RCC 7860 (cell line): ENCODE measurements around the gene U2AF1.
"Not testable (repeated sequence)": the region's sequence is repeated elsewhere in the genome, so short reads cannot be mapped to it uniquely, and the experiment has no call there.

ENCODE experiments used
- DNase-seq: peaks from one replicate; pipeline ENCODE4 v3.0.0-alpha.2; 2015; ENCODE audit warnings: low spot score
- FAIRE-seq: peaks from 2 replicates; lab custom pipeline; 2012; peaks lifted over from hg19 to GRCh38; lab: Jason Lieb, UNC

Gene U2AF1

GRCh38 chr21:43082587-43083300 lies 24.6 kb downstream of the U2AF1 start:
- FAIRE-seq, DNase-seq: not testable (repeated sequence)

- not testable (repeated sequence) for FAIRE-seq, DNase-seq
Measured at GRCh38 chr21:43076643-43077042, 30.7 kb downstream of the U2AF1 start.

GRCh38 chr21:43076023-43076637 lies 31.2 kb downstream of the U2AF1 start:
- FAIRE-seq, DNase-seq: not testable (repeated sequence)

- FAIRE-seq, DNase-seq: not testable (repeated sequence)
Measured at GRCh38 chr21:43075170-43076022, 32.0 kb downstream of the U2AF1 start, which contains the start of gene CBS. Gene CBS, minus strand, starts transcription at chr21:43075835. Its CDS starts 3,642 bp downstream, at chr21:43072193.

GRCh38 chr21:43074401-43075169 lies 32.8 kb downstream of the U2AF1 start:
- DNase-seq, FAIRE-seq: not testable (repeated sequence)

- not testable (repeated sequence) for FAIRE-seq, DNase-seq
Measured at GRCh38 chr21:43072742-43073141, 34.6 kb downstream of the U2AF1 start.

GRCh38 chr21:43069682-43070081 lies 37.7 kb downstream of the U2AF1 start:
- FAIRE-seq, DNase-seq: not testable (repeated sequence)

- FAIRE-seq, DNase-seq: not testable (repeated sequence)
Measured at GRCh38 chr21:43068065-43068464, 39.3 kb downstream of the U2AF1 start.

- FAIRE-seq, DNase-seq: not testable (repeated sequence)
Measured at GRCh38 chr21:43066690-43067089, 40.7 kb downstream of the U2AF1 start.

- FAIRE-seq, DNase-seq: not testable (repeated sequence)
Measured at GRCh38 chr21:43065991-43066390, 41.4 kb downstream of the U2AF1 start.

GRCh38 chr21:43064265-43064917 lies 43.0 kb downstream of the U2AF1 start:
- FAIRE-seq, DNase-seq: not testable (repeated sequence)

- FAIRE-seq, DNase-seq: not testable (repeated sequence)
Measured at GRCh38 chr21:43062955-43063664, 44.3 kb downstream of the U2AF1 start.

GRCh38 chr21:43053112-43053511 lies 54.3 kb downstream of the U2AF1 start:
- not testable (repeated sequence) for DNase-seq, FAIRE-seq

GRCh38 chr21:43045876-43046821 lies 61.2 kb downstream of the U2AF1 start:
- FAIRE-seq, DNase-seq: not testable (repeated sequence)

GRCh38 chr21:43045165-43045875 lies 62.0 kb downstream of the U2AF1 start:
- not testable (repeated sequence) for DNase-seq, FAIRE-seq

- not testable (repeated sequence) for FAIRE-seq, DNase-seq
Measured at GRCh38 chr21:43044547-43044946, 62.8 kb downstream of the U2AF1 start.

GRCh38 chr21:43043291-43043690 lies 64.1 kb downstream of the U2AF1 start:
- not testable (repeated sequence) for DNase-seq

More at GRCh38 chr21:43043291-43043690, 64.1 kb downstream of the U2AF1 start:
- FAIRE-seq, result not testable (repeated sequence)
